Esophagus muscularis mucosa (tissue), 3 donors: Measurements from ENCODE around the gene GTF3C1.

Experiments used
- POLR2A ChIP-seq: fragments of 450-650 bp; IDR thresholded peaks from one replicate; pipeline ENCODE4 v1.6.1; 2017; ENCODE audit warnings: antibody characterized with exemption, moderate library complexity, mild to moderate bottlenecking, low read depth
- POLR2AphosphoS5 ChIP-seq, 2 donors: sonication (generic); formaldehyde crosslinking; IDR thresholded peaks; one replicate each; pipeline ENCODE4 v1.6.1; 2017; ENCODE audit warnings: antibody characterized with exemption in 2 of 2
- TF ChIP-seq, protein P1 (sequence below), 3 experiments: fragments of 200-600 bp in 2 of 3; fragments of 450-650 bp in 1 of 3; sonication (generic) in 2 of 3; IDR thresholded peaks; one replicate each; pipeline ENCODE4 v1.5.1; 2017 to 2019; ENCODE audit warnings: antibody characterized with exemption in 3 of 3, mild to moderate bottlenecking in 2 of 3, moderate library complexity in 1 of 3

- TF ChIP-seq POLR2A (no peak), POLR2AphosphoS5 (IDR thresholded peaks at IDR 0.05) (no peak)
- TF ChIP-seq, protein P1, sequence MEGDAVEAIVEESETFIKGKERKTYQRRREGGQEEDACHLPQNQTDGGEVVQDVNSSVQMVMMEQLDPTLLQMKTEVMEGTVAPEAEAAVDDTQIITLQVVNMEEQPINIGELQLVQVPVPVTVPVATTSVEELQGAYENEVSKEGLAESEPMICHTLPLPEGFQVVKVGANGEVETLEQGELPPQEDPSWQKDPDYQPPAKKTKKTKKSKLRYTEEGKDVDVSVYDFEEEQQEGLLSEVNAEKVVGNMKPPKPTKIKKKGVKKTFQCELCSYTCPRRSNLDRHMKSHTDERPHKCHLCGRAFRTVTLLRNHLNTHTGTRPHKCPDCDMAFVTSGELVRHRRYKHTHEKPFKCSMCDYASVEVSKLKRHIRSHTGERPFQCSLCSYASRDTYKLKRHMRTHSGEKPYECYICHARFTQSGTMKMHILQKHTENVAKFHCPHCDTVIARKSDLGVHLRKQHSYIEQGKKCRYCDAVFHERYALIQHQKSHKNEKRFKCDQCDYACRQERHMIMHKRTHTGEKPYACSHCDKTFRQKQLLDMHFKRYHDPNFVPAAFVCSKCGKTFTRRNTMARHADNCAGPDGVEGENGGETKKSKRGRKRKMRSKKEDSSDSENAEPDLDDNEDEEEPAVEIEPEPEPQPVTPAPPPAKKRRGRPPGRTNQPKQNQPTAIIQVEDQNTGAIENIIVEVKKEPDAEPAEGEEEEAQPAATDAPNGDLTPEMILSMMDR (IDR thresholded peaks at IDR 0.05), result no peak
Measured at GRCh38 chr16:27429330-27429871, 120.3 kb downstream of the GTF3C1 start.
